ENCODE results near the gene SHOC2.
A peak's percentile ranks its signal among the peaks of the same experiment; 100 is the strongest.
"Not testable (repeated sequence)": the region's sequence is repeated elsewhere in the genome, so short reads cannot be mapped to it uniquely, and the experiment has no call there.

The SHOC2 gene

DNA sequence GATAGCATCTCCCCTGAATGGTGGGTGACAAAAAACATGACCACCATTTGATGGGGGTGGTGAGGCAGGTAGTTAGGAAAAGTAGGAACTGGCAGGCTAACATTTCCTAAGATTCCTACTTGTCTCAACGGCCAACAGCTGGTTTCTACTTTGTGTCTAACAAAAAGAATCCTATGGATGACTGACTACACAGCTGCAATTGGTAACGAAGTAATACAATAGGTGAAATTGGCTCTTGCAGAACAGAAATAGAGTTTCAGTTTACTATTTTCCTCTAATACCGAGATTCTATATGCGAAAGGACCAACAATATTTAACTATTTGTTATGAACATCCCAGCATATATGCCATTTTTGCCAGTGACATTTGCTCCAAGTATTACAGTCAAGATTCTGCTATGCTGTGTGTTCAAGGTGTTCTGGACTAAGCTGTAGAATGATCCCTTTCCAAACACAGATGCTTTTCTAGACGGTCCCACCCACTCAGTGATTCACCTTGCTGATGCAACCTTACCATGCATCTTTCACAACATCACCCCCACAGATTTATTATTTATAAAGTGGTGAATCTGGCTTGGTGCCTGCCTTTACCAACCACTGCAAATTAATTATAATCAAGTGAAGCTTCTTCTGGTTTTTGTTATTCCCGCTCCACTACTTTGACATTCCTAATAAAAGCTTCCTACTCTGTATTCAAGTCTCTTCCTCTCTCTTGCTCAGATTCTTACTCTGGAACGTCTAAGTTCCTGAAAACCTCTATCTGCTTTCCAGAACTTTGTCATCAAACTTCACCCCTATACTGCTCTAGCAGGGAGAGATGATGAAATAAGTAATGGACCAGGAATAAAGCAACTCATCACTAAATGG is 17.2 kb upstream of the SHOC2 start:
- peaks cover 12% of the 10 kb centered on the region for H3K36me3 ChIP-seq (ENCODE audit: control insufficient read depth, insufficient read depth, low read length)
- WGBS, 2 experiments = 89 to 92% methylated on average over 7 of the region's 7 CpGs

DNA sequence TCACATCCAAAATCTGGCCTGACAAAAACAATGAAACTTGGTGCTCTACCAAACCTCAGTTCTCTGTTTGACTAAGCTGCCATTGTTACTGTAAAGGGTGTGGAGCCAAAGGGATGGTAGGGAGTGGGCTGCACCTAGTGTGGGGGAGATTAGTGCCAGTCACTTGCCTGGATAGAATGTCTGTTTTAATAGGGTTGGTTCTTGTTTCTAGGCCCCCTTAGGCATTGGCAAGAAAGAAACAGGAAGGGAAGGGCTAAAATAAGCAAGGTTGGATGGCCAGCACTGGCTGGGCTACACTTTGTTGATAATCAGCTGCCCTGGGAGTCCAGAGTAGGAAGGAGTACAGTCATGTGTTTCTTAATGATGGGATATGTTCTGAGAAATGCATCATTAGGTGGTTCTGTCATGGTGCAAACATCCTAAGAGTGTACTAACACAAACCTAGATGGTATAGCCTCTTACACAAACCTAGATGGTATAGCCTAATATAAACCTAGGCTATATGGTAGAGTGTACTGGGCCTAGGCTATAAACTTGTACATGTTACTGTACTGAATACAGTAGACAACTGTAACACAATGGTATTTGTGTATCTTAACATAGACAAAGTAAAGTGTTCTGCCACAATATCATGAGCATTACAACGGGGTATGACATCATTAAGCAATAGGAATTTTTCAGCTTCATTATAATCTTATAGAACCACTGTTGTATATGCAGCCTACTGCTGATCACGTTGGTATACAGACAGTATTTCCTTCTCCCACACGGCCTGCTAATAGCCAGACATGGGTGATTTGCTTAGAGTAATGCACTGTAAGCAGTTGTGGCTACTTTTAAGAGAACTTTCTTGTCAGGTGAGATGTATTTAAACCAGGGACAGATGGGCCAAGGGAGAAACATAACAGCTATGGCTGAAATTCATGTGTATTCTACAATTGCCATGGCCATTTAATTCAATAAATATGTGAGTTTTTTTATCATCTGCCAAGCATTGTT is 15.8 kb upstream of the SHOC2 start:
- no peaks in the 10 kb centered on the region for H3K4me1 ChIP-seq (ENCODE audit: control insufficient read depth, insufficient read depth, low read length)
- peaks cover 12% of the 10 kb centered on the region for H3K36me3 ChIP-seq (ENCODE audit: control insufficient read depth, insufficient read depth, low read length)
- WGBS, 2 experiments = 94 to 97% methylated on average over 3 of the region's 3 CpGs
- H3K27me3 ChIP-seq (ENCODE audit: control insufficient read depth, insufficient read depth, low read length, poor library complexity, severe bottlenecking) = no peaks in the 10 kb centered on the region
- no peaks in the 10 kb centered on the region for H3K9me3 ChIP-seq (ENCODE audit: control insufficient read depth, low read length)
- no peak overlapping the region for H3K4me3 ChIP-seq (ENCODE audit: insufficient read depth, low read depth, low read length)
- H3K27ac ChIP-seq (ENCODE audit: insufficient read depth, low read depth, low read length, poor library complexity, severe bottlenecking) = no peak overlapping the region

More for the DNA sequence above, 17.2 kb upstream of the SHOC2 start:
- no peaks in the 10 kb centered on the region for H3K4me1 ChIP-seq (ENCODE audit: control insufficient read depth, insufficient read depth, low read length)
- H3K27me3 ChIP-seq (ENCODE audit: control insufficient read depth, insufficient read depth, low read length, poor library complexity, severe bottlenecking) = no peaks in the 10 kb centered on the region
- H3K9me3 ChIP-seq (ENCODE audit: control insufficient read depth, low read length) = no peaks in the 10 kb centered on the region
- H3K27ac ChIP-seq (ENCODE audit: insufficient read depth, low read depth, low read length, poor library complexity, severe bottlenecking) = no peak overlapping the region
- H3K4me3 ChIP-seq (ENCODE audit: insufficient read depth, low read depth, low read length) = no peak overlapping the region

DNA sequence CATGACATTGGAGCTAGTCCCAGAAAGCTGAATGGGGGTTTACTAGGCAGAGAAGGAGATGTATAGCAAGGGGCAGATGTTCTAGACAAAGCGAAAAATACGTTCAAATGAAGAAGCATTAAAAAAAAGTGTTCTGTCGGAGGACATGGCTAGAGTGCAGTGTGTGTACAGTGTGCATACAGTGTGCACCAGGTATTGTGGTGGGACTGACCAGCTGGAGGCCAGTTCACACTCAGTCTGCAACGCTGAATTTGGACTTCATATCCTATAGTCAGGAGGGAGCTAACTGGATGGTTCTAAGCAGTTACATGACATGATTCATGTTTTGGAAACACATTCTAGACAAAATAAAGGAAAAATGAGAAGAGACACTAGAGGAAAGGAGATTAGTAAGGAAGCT is 9.3 kb upstream of the SHOC2 start:
- WGBS, 2 experiments = 95% methylated on average over 4 of the region's 4 CpGs
- no peak overlapping the region for H3K27ac ChIP-seq (ENCODE audit: insufficient read depth, low read depth, low read length, poor library complexity, severe bottlenecking)
- H3K36me3 ChIP-seq (ENCODE audit: control insufficient read depth, insufficient read depth, low read length) = no peaks in the 10 kb centered on the region
- no peak overlapping the region for H3K4me3 ChIP-seq (ENCODE audit: insufficient read depth, low read depth, low read length)
- no peaks in the 10 kb centered on the region for H3K4me1 ChIP-seq (ENCODE audit: control insufficient read depth, insufficient read depth, low read length)
- H3K9me3 ChIP-seq (ENCODE audit: control insufficient read depth, low read length) = no peaks in the 10 kb centered on the region
- no peaks in the 10 kb centered on the region for H3K27me3 ChIP-seq (ENCODE audit: control insufficient read depth, insufficient read depth, low read length, poor library complexity, severe bottlenecking)

DNA sequence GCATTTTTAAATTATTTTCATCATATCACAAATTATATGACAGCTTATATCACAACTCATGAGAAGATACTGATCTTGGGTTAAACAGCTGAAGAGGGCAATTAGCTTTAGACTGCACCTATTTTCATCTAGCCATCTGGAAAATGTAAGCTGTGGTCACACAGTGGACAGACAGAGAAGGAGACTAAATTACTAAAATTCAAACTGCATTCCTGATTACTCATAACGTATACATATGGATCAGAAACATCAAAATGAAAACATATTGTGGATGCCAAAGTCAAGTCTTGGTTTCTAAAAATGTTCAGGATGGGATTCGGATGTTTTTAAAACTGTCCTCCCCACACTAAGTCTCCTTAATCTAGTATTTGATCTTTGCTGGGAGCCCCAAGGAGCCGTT is 7.0 kb upstream of the SHOC2 start:
- Histone ChIP-seq H3K4me3 (ENCODE audit: insufficient read depth, low read depth, low read length) (no peak overlapping the region), H3K36me3 (ENCODE audit: control insufficient read depth, insufficient read depth, low read length) (no peaks in the 10 kb centered on the region), H3K27me3 (ENCODE audit: control insufficient read depth, insufficient read depth, low read length, poor library complexity, severe bottlenecking) (no peaks in the 10 kb centered on the region), H3K27ac (ENCODE audit: insufficient read depth, low read depth, low read length, poor library complexity, severe bottlenecking) (no peak overlapping the region), H3K4me1 (ENCODE audit: control insufficient read depth, insufficient read depth, low read length) (no peaks in the 10 kb centered on the region), H3K9me3 (ENCODE audit: control insufficient read depth, low read length) (no peaks in the 10 kb centered on the region)
- 88 to 92% methylated on average over 3 of the region's 3 CpGs for WGBS, 2 experiments

DNA sequence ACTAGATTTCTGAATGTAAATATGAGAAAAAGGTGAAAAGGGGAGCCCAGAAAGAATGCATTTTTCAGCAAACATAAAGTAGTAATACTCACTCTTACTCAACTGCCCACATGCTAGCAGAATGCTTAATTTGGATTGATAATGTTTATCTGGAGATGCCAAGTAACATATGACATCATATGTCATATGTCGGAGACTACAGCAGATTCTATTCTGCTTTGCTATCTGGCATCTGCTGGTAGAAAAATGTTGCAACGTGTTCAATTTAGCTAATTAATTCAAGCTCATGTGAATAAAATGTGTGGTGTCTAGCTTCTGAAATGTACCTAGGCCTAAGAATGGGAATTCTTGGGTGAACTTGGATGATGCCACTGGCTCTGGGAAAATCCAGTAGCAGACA is 5.0 kb upstream of the SHOC2 start:
- Histone ChIP-seq H3K9me3 (ENCODE audit: control insufficient read depth, low read length) (no peaks in the 10 kb centered on the region), H3K27ac (ENCODE audit: insufficient read depth, low read depth, low read length, poor library complexity, severe bottlenecking) (no peak overlapping the region), H3K36me3 (ENCODE audit: control insufficient read depth, insufficient read depth, low read length) (no peaks in the 10 kb centered on the region), H3K27me3 (ENCODE audit: control insufficient read depth, insufficient read depth, low read length, poor library complexity, severe bottlenecking) (no peaks in the 10 kb centered on the region), H3K4me1 (ENCODE audit: control insufficient read depth, insufficient read depth, low read length) (no peaks in the 10 kb centered on the region), H3K4me3 (ENCODE audit: insufficient read depth, low read depth, low read length) (no peak overlapping the region)
- 89 to 98% methylated on average over 2 of the region's 2 CpGs for WGBS, 2 experiments

DNA sequence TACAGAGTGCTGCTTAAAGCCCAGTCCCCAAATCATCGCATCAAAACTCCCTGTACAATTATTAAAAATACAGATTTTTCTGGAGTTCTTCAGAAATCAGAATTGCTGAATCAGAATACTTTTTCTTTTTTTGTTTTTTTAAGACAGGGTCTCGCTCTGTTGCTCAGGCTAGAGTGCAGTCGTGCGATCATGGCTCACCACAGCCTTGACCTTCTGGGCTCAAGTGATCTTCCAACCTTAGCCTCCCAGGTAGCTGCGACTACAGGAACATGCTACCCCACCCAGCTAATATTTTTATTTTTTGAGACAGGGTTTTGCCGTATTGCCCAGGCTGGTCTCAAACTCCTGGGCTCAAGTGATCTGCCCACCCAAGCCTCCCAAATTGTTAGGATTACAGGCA is 4.4 kb upstream of the SHOC2 start:
- WGBS, 2 experiments = 92 to 93% methylated on average over 6 of the region's 6 CpGs
- H3K27me3 ChIP-seq (ENCODE audit: control insufficient read depth, insufficient read depth, low read length, poor library complexity, severe bottlenecking) = no peaks in the 10 kb centered on the region

DNA sequence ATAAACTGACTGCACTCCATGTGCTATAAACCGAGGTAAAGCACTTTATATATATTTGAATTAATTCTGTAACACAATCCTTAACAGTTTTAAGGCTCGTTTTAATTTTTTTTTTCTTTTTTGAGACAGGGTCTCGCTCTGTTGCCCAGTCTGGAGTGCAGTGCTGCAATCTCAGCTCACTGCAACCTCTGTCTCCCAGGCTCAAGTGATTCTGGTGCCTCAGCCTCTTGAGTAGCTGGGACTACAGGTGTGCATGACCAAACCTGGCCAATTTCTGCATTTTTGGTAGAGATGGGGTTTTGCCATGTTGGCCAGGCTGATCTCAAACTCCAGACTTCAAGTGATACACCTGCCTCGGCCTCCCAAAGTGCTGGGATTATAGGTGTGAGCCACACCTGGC is 3.8 kb upstream of the SHOC2 start:
- not testable (repeated sequence) for H3K4me3 ChIP-seq (ENCODE audit: insufficient read depth, low read depth, low read length); H3K27me3 ChIP-seq (ENCODE audit: control insufficient read depth, insufficient read depth, low read length, poor library complexity, severe bottlenecking); H3K9me3 ChIP-seq (ENCODE audit: control insufficient read depth, low read length); H3K36me3 ChIP-seq (ENCODE audit: control insufficient read depth, insufficient read depth, low read length); H3K27ac ChIP-seq (ENCODE audit: insufficient read depth, low read depth, low read length, poor library complexity, severe bottlenecking); H3K4me1 ChIP-seq (ENCODE audit: control insufficient read depth, insufficient read depth, low read length)
- WGBS, 2 experiments = 94 to 97% methylated on average over 4 of the region's 4 CpGs

More for the DNA sequence above, 4.4 kb upstream of the SHOC2 start:
- H3K9me3 ChIP-seq (ENCODE audit: control insufficient read depth, low read length) = no peaks in the 10 kb centered on the region
- H3K4me3 ChIP-seq (ENCODE audit: insufficient read depth, low read depth, low read length) = no peak overlapping the region
- H3K27ac ChIP-seq (ENCODE audit: insufficient read depth, low read depth, low read length, poor library complexity, severe bottlenecking) = no peak overlapping the region
- H3K36me3 ChIP-seq (ENCODE audit: control insufficient read depth, insufficient read depth, low read length) = no peaks in the 10 kb centered on the region
- H3K4me1 ChIP-seq (ENCODE audit: control insufficient read depth, insufficient read depth, low read length) = no peaks in the 10 kb centered on the region

DNA sequence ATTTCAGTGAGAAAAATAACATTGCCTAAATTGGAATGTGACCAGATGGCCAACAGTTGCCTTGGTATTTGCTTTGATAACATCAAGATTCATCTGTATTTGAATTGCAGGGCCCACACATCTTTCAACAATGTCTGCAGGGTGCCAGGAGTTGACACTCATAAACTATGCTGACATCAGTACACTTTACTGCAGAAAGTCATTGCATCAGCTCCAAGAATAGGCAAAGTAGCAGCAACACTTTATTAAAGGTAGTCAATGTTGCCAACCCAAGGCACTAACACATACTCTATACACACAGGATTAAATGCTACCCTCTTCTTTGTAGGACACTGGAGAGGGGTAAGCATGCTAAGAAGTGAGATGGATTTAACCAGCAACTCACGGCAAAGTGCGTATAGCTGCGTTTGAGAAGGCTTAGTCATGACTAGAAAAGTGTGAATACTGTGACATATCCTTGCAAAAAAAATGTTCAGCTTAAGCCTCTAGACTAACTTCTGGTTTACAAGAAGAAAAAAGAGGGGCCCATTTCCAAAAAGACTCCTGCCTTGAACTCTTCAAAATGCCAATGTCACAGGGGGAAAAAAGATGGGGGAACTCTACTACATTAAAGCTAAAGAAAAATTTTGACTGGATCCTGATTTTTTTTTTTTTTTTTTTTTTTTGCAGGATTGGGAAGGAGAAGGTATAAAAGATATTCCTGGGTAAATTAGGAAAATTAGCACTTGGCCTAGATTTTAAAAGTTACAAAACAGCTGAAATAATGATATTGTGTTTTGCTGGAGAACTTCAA is 2.7 kb upstream of the SHOC2 start:
- 79 to 90% methylated on average over 3 of the region's 3 CpGs for WGBS, 2 experiments
- no peak overlapping the region for H3K4me3 ChIP-seq (ENCODE audit: insufficient read depth, low read depth, low read length)
- no peak overlapping the region for H3K27ac ChIP-seq (ENCODE audit: insufficient read depth, low read depth, low read length, poor library complexity, severe bottlenecking)
- no peaks in the 10 kb centered on the region for H3K27me3 ChIP-seq (ENCODE audit: control insufficient read depth, insufficient read depth, low read length, poor library complexity, severe bottlenecking)
- H3K36me3 ChIP-seq (ENCODE audit: control insufficient read depth, insufficient read depth, low read length) = no peaks in the 10 kb centered on the region
- H3K9me3 ChIP-seq (ENCODE audit: control insufficient read depth, low read length) = no peaks in the 10 kb centered on the region
- peaks cover 3% of the 10 kb centered on the region for H3K4me1 ChIP-seq (ENCODE audit: control insufficient read depth, insufficient read depth, low read length)

DNA sequence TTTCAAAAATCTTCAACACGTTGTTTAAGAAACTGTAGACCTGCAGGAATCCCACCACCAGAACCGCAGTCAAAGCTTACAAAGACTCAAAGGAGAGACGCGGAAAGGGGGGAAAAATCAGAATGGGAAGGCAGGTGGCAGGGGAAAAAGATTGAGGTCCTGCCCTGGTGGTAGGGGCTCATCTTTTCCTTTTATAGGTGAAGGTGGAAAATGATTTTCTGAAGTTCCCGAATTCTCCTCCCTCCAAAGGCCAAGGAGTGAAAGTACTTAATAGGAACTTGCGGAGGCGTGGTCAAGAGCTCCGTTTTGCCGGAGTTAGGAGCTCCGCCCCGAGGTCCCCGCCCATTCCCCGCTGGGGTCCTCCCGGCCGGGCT is 1.1 kb upstream of the SHOC2 start:
- H3K9me3 ChIP-seq (ENCODE audit: control insufficient read depth, low read length) = no peaks in the 10 kb centered on the region
- no peaks in the 10 kb centered on the region for H3K36me3 ChIP-seq (ENCODE audit: control insufficient read depth, insufficient read depth, low read length)
- peak overlapping the region; percentile 98 for H3K27ac ChIP-seq (ENCODE audit: insufficient read depth, low read depth, low read length, poor library complexity, severe bottlenecking)
- peak overlapping the region; percentile 96 for H3K4me3 ChIP-seq (ENCODE audit: insufficient read depth, low read depth, low read length)
- H3K4me1 ChIP-seq (ENCODE audit: control insufficient read depth, insufficient read depth, low read length) = peaks cover 3% of the 10 kb centered on the region
- no peaks in the 10 kb centered on the region for H3K27me3 ChIP-seq (ENCODE audit: control insufficient read depth, insufficient read depth, low read length, poor library complexity, severe bottlenecking)
- WGBS, 2 experiments = 0 to 2% methylated on average over 15 of the region's 15 CpGs
